Breast epithelium (tissue), 3 donors: Measurements from ENCODE around the gene ATP5MC3.

ENCODE experiments used
- POLR2A ChIP-seq: fragments of 450-650 bp; IDR thresholded peaks from one replicate; pipeline ENCODE4 v1.6.1; 2016; ENCODE audit warnings: antibody characterized with exemption, mild to moderate bottlenecking, moderate library complexity
- POLR2AphosphoS5 ChIP-seq, 3 donors: sonication (generic); formaldehyde crosslinking; IDR thresholded peaks; one replicate each; pipeline ENCODE4 v1.6.1; 2017; ENCODE audit warnings: antibody characterized with exemption in 3 of 3
- TF ChIP-seq, protein P1 (sequence below), 3 donors: fragments of 450-650 bp; IDR thresholded peaks; one replicate each; pipeline ENCODE4 v1.5.1; 2016 to 2017; ENCODE audit warnings: antibody characterized with exemption in 3 of 3, mild to moderate bottlenecking in 3 of 3, moderate library complexity in 3 of 3

DNA sequence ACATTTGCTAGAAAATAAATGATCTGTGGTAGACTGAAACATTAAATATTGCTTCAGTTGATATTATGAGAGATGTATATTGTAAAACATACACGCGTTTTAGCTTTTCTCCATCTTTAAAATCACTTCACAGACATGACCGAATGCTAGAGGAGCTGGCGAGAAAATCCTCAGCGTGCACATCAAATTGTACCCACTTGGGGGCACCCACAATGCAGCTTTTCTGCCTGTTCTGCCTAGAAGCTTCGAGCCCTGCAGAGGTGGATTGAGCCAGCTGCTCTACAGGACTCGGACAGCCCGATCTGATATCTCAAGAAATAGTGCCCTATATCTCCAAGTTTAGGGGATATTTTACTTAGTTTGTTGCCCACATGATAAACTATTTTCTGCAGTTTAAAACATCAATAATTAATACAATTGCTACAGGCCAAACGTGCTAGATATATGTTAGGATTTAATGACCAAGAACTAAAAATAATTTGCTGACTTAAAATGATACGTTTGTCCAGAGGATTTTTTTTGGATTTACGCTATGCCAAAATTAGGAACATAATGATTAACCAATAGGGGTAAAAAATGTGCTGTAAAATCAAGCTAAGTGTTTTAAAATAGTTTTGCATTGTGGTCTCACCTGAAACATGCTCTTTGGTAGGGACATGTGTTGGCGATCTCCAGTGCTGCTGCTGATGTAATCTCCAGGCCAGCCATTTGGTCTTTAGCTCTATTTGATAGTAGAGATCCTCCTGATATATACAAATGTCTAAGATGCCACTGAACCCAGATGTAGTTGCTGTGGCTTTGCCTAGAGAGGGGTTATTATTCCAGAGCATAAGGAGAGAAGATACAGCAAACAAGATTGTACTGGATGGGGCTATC, 22.3 kb upstream of the ATP5MC3 start:
- TF ChIP-seq, protein P1, sequence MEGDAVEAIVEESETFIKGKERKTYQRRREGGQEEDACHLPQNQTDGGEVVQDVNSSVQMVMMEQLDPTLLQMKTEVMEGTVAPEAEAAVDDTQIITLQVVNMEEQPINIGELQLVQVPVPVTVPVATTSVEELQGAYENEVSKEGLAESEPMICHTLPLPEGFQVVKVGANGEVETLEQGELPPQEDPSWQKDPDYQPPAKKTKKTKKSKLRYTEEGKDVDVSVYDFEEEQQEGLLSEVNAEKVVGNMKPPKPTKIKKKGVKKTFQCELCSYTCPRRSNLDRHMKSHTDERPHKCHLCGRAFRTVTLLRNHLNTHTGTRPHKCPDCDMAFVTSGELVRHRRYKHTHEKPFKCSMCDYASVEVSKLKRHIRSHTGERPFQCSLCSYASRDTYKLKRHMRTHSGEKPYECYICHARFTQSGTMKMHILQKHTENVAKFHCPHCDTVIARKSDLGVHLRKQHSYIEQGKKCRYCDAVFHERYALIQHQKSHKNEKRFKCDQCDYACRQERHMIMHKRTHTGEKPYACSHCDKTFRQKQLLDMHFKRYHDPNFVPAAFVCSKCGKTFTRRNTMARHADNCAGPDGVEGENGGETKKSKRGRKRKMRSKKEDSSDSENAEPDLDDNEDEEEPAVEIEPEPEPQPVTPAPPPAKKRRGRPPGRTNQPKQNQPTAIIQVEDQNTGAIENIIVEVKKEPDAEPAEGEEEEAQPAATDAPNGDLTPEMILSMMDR (IDR thresholded peaks at IDR 0.05), result no peak
- TF ChIP-seq POLR2A, result no peak
- no peak for TF ChIP-seq POLR2AphosphoS5 (IDR thresholded peaks at IDR 0.05)
